ENCODE measurements around the gene SMYD5. TPM values are rescaled to one million over a fixed set of nuclear protein-coding genes. Genes with fewer than 3 reads are reported as not detected.
"Not testable (repeated sequence)": the region's sequence is repeated elsewhere in the genome, so short reads cannot be mapped to it uniquely, and the experiment has no call there.

Gene SMYD5
- total RNA-seq: 10 to 100 TPM; 10.6 to 21.0 (median 15.5) TPM

- H3K9me3 ChIP-seq: no peaks in the 10 kb centered on the region
- peak within 1 kb of the TSS; percentile 85 to 97 for H3K4me3 ChIP-seq
- peaks cover 0 to 11% of the 10 kb centered on the region in 2 donors for H3K36me3 ChIP-seq
- peak within 1 kb of the TSS; percentile 30 to 79 (median 77) for H3K27ac ChIP-seq
- 1% methylated on average over 6 to 12 of the region's 64 CpGs for WGBS, 2 donors (ENCODE audit: low coverage in 1 of 2)
- H3K4me1 ChIP-seq: peaks cover 0 to 36% (median 3%) of the 10 kb centered on the region in 3 donors
- TF ChIP-seq CTCF (IDR thresholded peaks at IDR 0.05) (no peak), POLR2A (IDR thresholded peaks at IDR 0.05) (peak; percentile 35), POLR2AphosphoS5 (IDR thresholded peaks at IDR 0.05) (peak; percentile 80), EP300 (IDR thresholded peaks at IDR 0.05) (no peak)
- ATAC-seq: peak; percentile 94
- no peaks in the 10 kb centered on the region for H3K27me3 ChIP-seq
Observed at GRCh38 chr2:73214120-73215035, at the start of gene SMYD5. SMYD5 (plus strand) TSS chr2:73214245; CDS start chr2:73214267, 22 bp downstream.

- H3K27ac ChIP-seq, H3K9me3 ChIP-seq, H3K4me3 ChIP-seq, H3K36me3 ChIP-seq, ATAC-seq, H3K4me1 ChIP-seq: not testable (repeated sequence)
- 60% methylated on average over 1 of the region's 11 CpGs; no CpG with 5 or more reads in 1 of the 2 donors for WGBS, 2 donors (ENCODE audit: low coverage in 1 of 2)
- H3K27me3 ChIP-seq: peaks cover 29% of the 10 kb centered on the region
Observed at GRCh38 chr2:73165978-73166377, 48.1 kb upstream of the SMYD5 start.

- 100% methylated on average over 1 of the region's 8 CpGs; no CpG with 5 or more reads in 1 of the 2 donors for WGBS, 2 donors (ENCODE audit: low coverage in 1 of 2)
- not testable (repeated sequence) for H3K9me3 ChIP-seq, ATAC-seq, H3K36me3 ChIP-seq, H3K4me1 ChIP-seq, H3K27ac ChIP-seq, H3K4me3 ChIP-seq
- peaks cover 31% of the 10 kb centered on the region for H3K27me3 ChIP-seq
Observed at GRCh38 chr2:73166813-73167212, 47.2 kb upstream of the SMYD5 start.

GRCh38 chr2:73168348-73168747, 45.7 kb upstream of the SMYD5 start:
- ATAC-seq, H3K27ac ChIP-seq, H3K4me1 ChIP-seq, H3K36me3 ChIP-seq, H3K9me3 ChIP-seq, H3K4me3 ChIP-seq: not testable (repeated sequence)
- peaks cover 35% of the 10 kb centered on the region for H3K27me3 ChIP-seq

- not testable (repeated sequence) for H3K36me3 ChIP-seq, H3K4me3 ChIP-seq, H3K9me3 ChIP-seq, H3K4me1 ChIP-seq, H3K27ac ChIP-seq, ATAC-seq
- no CpG with 5 or more reads among the region's 7 CpGs for WGBS, 2 donors (ENCODE audit: low coverage in 1 of 2)
- H3K27me3 ChIP-seq: peaks cover 36% of the 10 kb centered on the region
Observed at GRCh38 chr2:73170341-73170740, 43.7 kb upstream of the SMYD5 start.

- no peak overlapping the region for H3K4me3 ChIP-seq
- no peaks in the 10 kb centered on the region for H3K9me3 ChIP-seq
- TF ChIP-seq CTCF (IDR thresholded peaks at IDR 0.05): no peak
- no peak for TF ChIP-seq EP300 (IDR thresholded peaks at IDR 0.05)
- peaks cover 0 to 30% (median 15%) of the 10 kb centered on the region in 3 donors for H3K4me1 ChIP-seq
- H3K36me3 ChIP-seq: no peaks in the 10 kb centered on the region
- H3K27ac ChIP-seq: no peak overlapping the region
- peaks cover 53% of the 10 kb centered on the region for H3K27me3 ChIP-seq
- WGBS, 2 donors (ENCODE audit: low coverage in 1 of 2): 79 to 89% methylated on average over 4 to 6 of the region's 6 CpGs
- ATAC-seq: no peak
Observed at GRCh38 chr2:73172963-73173362, 41.1 kb upstream of the SMYD5 start.

GRCh38 chr2:73173781-73174180, 40.3 kb upstream of the SMYD5 start:
- TF ChIP-seq CTCF (IDR thresholded peaks at IDR 0.05): no peak
- no peak for TF ChIP-seq EP300 (IDR thresholded peaks at IDR 0.05)
- no peak overlapping the region for H3K27ac ChIP-seq
- no peaks in the 10 kb centered on the region for H3K9me3 ChIP-seq
- H3K4me3 ChIP-seq: no peak overlapping the region
- no peak for ATAC-seq
- peaks cover 0 to 32% (median 15%) of the 10 kb centered on the region in 3 donors for H3K4me1 ChIP-seq
- 94 to 100% methylated on average over 5 to 7 of the region's 7 CpGs for WGBS, 2 donors (ENCODE audit: low coverage in 1 of 2)
- no peaks in the 10 kb centered on the region for H3K36me3 ChIP-seq
- peaks cover 59% of the 10 kb centered on the region for H3K27me3 ChIP-seq
